Stomach (tissue), 9 donors: ENCODE results near the gene SCAND1. TPM values are rescaled to one million over a fixed set of nuclear protein-coding genes. Genes with fewer than 3 reads are reported as not detected.
A peak's percentile ranks its signal among the peaks of the same experiment; 100 is the strongest.

Experiments used
- DNase-seq, 2 donors: peaks; one replicate each; pipeline versions ENCODE4 v3.0.0 to v3.0.0-alpha.2; 2013 to 2019
- H3K27ac ChIP-seq, 5 donors: fragments of 200-600 bp in 4 of 5; sonication (generic) in 4 of 5; one replicate each; pipeline ENCODE4 v1.5.1; 2013 to 2019; ENCODE audit warnings: mild to moderate bottlenecking in 1 of 5, moderate library complexity in 1 of 5
- H3K27me3 ChIP-seq, 3 donors: fragments of 200-600 bp; sonication (generic); one replicate each; pipeline ENCODE4 v1.5.1; 2017 to 2019; ENCODE audit warnings: mixed run types in 1 of 3
- H3K36me3 ChIP-seq, 4 donors: fragments of 200-600 bp; sonication (generic); 1 replicate in 3 of 4; 2 replicates in 1 of 4; pipeline ENCODE4 v1.5.1; 2016 to 2019
- H3K4me1 ChIP-seq, 4 donors: fragments of 200-600 bp; sonication (generic); one replicate each; pipeline ENCODE4 v1.5.1; 2016 to 2019
- H3K4me3 ChIP-seq, 4 donors: fragments of 200-600 bp; sonication (generic) in 3 of 4; one replicate each; pipeline ENCODE4 v1.5.1; 2016 to 2019; ENCODE audit warnings: mild to moderate bottlenecking in 1 of 4
- H3K9me3 ChIP-seq, 4 donors: fragments of 200-600 bp; sonication (generic); one replicate each; pipeline ENCODE4 v1.5.1; 2016 to 2019
- CTCF ChIP-seq, 7 experiments: fragments of 450-650 bp in 4 of 7; fragments of 200-600 bp in 3 of 7; sonication (generic) in 3 of 7; IDR thresholded peaks; one replicate each; pipeline ENCODE4 v1.5.1; 2016 to 2019; ENCODE audit warnings: antibody characterized with exemption in 7 of 7, control low read depth in 2 of 7, mild to moderate bottlenecking in 1 of 7
- EP300 ChIP-seq: sonication (generic); formaldehyde crosslinking; IDR thresholded peaks from one replicate; pipeline ENCODE4 v1.6.1; 2017; ENCODE audit warnings: antibody characterized with exemption
- POLR2A ChIP-seq, 4 donors: fragments of 450-650 bp; IDR thresholded peaks; one replicate each; pipeline ENCODE4 v1.6.1; 2016; ENCODE audit warnings: antibody characterized with exemption in 4 of 4, control low read depth in 2 of 4, mild to moderate bottlenecking in 1 of 4, moderate library complexity in 1 of 4
- POLR2AphosphoS5 ChIP-seq, 3 donors: sonication (generic); formaldehyde crosslinking; IDR thresholded peaks; one replicate each; pipeline ENCODE4 v1.6.1; 2016; ENCODE audit warnings: antibody characterized with exemption in 3 of 3
- WGBS, 5 donors: extraction: QIAGEN DNeasy Blood & Tissue Kit in 3 of 5; methylation state at CpG; one replicate each; pipeline versions ENCODE4 v1.1.5 to v1.1.7; 2013 to 2018; 5-methylcytosine and 5-hydroxymethylcytosine counted together
- intact Hi-C: fragments of 100-400 bp; cut with DNase I; formaldehyde crosslinking; loops from one replicate; pipeline ENCODE4 v1.15.1; 2023; ENCODE audit warnings: low total_unique reads
- polyA plus RNA-seq, 3 donors: library from polyadenylated mRNA; stranded (reverse); fragments of 200-250 nt; gene quantifications; one replicate each; pipeline ENCODE4 v1.2.3, GENCODE V29; 2013
- total RNA-seq, 5 donors: library from RNA; depleted of rRNA; stranded (reverse); fragments of >200 nt; gene quantifications; one replicate each; pipeline versions ENCODE4 v1.1.0 to v1.2.3, GENCODE V29; 2014 to 2016
- donor health status: healthy with polysubstance abuse.
- donor health status: Bipolar disorder and iron deficiency.
- donor health status: healthy.

The SCAND1 gene
- total and polyA plus RNA-seq, 8 donors: 16.9 to 246 (median 136) TPM

GRCh38 chr20:35994994-35995453 is 40.7 kb upstream of the SCAND1 start:
- WGBS, 5 donors: 2 to 8% (median 3%) methylated on average over 6 of the region's 6 CpGs
- Histone ChIP-seq H3K9me3 (peaks cover 0 to 5% (median 0%) of the 10 kb centered on the region in 4 donors), H3K27me3 (no peaks in the 10 kb centered on the region), H3K36me3 (no peaks in the 10 kb centered on the region), H3K4me1 (peaks cover 0 to 6% (median 0%) of the 10 kb centered on the region in 4 donors), H3K4me3 (no peak overlapping the region), H3K27ac (no peak overlapping the region)
- DNase-seq: peak; percentile 90 to 94
- no peak for TF ChIP-seq POLR2A (IDR thresholded peaks at IDR 0.05)
- peak in 1 of 3 donors; percentile 63 for TF ChIP-seq POLR2AphosphoS5 (IDR thresholded peaks at IDR 0.05)
- TF ChIP-seq CTCF (IDR thresholded peaks at IDR 0.05): peak in 5 of 7 experiments; percentile 81 to 92 (median 85)
- TF ChIP-seq EP300: no peak
- intact Hi-C loops: loop anchor here (2.0 to 5.0 kb wide), 2 partner anchors 146 to 202 kb away; no protein-coding TSS in a partner anchor

- Histone ChIP-seq H3K4me1 (peaks cover 0 to 6% (median 0%) of the 10 kb centered on the region in 4 donors), H3K4me3 (no peak overlapping the region), H3K36me3 (no peaks in the 10 kb centered on the region), H3K9me3 (no peaks in the 10 kb centered on the region), H3K27ac (no peak overlapping the region), H3K27me3 (no peaks in the 10 kb centered on the region)
- intact Hi-C loops: loop anchor here (5.0 kb wide), 1 partner anchor 204 kb away; no protein-coding TSS in a partner anchor
- DNase-seq: peak; percentile 45 to 86
- TF ChIP-seq POLR2AphosphoS5 (IDR thresholded peaks at IDR 0.05) (no peak), CTCF (IDR thresholded peaks at IDR 0.05) (peak in 5 of 7 experiments; percentile 48 to 80 (median 79)), EP300 (no peak), POLR2A (IDR thresholded peaks at IDR 0.05) (no peak)
- 1 to 2% (median 1%) methylated on average over 6 of the region's 6 CpGs for WGBS, 5 donors
Measured at GRCh38 chr20:35992713-35993335, 38.5 kb upstream of the SCAND1 start.

- H3K4me3 ChIP-seq: no peak overlapping the region
- TF ChIP-seq POLR2A (IDR thresholded peaks at IDR 0.05): no peak
- TF ChIP-seq CTCF (IDR thresholded peaks at IDR 0.05): peak in 5 of 7 experiments; percentile 13 to 38 (median 28)
- peak; percentile 42 to 66 for DNase-seq
- intact Hi-C loops: loop anchor here (5.0 kb wide), 1 partner anchor 206 kb away; no protein-coding TSS in a partner anchor
- H3K27me3 ChIP-seq: no peaks in the 10 kb centered on the region
- H3K9me3 ChIP-seq: no peaks in the 10 kb centered on the region
- H3K27ac ChIP-seq: no peak overlapping the region
- 22 to 35% (median 25%) methylated on average over 3 of the region's 3 CpGs for WGBS, 5 donors
- no peaks in the 10 kb centered on the region for H3K36me3 ChIP-seq
- peaks cover 0 to 6% (median 0%) of the 10 kb centered on the region in 4 donors for H3K4me1 ChIP-seq
Measured at GRCh38 chr20:35991142-35991771, 37.0 kb upstream of the SCAND1 start.

- Histone ChIP-seq H3K27ac (no peak overlapping the region), H3K4me3 (no peak overlapping the region), H3K9me3 (no peaks in the 10 kb centered on the region), H3K4me1 (peaks cover 0 to 6% (median 0%) of the 10 kb centered on the region in 4 donors), H3K27me3 (no peaks in the 10 kb centered on the region), H3K36me3 (no peaks in the 10 kb centered on the region)
- intact Hi-C loops: no loop called here
- TF ChIP-seq POLR2A (IDR thresholded peaks at IDR 0.05) (no peak), EP300 (no peak), CTCF (IDR thresholded peaks at IDR 0.05) (no peak), POLR2AphosphoS5 (IDR thresholded peaks at IDR 0.05) (no peak)
- DNase-seq: no peak
- 62 to 83% (median 69%) methylated on average over 2 of the region's 2 CpGs for WGBS, 5 donors
Measured at GRCh38 chr20:35988910-35989463, 34.7 kb upstream of the SCAND1 start.
